C4-2B (cell line): ENCODE data around the gene TMEM126B.

Source experiments
- H3K27ac ChIP-seq: fragments of 450-650 bp; 2 replicates; pipeline ENCODE4 v1.5.1; 2017
- ZFX ChIP-seq: fragments of 450-650 bp; IDR thresholded peaks from 2 replicates; pipeline ENCODE4 v1.6.1; 2017
- TF ChIP-seq, protein P1 (sequence below): fragments of 450-650 bp; conservative IDR thresholded peaks from 2 replicates; pipeline ENCODE4 v1.5.1; 2017; ENCODE audit warnings: mild to moderate bottlenecking

TMEM126B gene

DNA sequence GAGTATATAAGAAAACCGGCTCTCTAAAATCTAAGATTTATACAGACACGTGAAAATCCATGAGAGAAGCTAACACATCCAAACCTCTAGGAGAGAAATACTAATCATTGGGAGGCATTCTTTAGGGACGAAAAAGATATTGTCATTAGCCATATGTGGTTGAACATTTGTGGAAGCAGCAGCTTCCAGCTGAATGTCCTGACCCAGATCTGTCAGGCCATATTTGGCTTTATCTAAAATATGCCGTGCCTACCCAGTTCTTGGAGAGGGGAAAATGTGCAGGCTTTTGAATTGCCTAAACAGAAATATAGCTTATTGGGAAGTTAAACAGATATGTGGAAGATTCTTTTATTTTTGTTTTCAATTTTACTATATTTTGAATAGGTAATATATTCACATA lies 51.2 kb downstream of the TMEM126B start:
- no peak overlapping the region for H3K27ac ChIP-seq
- TF ChIP-seq, protein P1, sequence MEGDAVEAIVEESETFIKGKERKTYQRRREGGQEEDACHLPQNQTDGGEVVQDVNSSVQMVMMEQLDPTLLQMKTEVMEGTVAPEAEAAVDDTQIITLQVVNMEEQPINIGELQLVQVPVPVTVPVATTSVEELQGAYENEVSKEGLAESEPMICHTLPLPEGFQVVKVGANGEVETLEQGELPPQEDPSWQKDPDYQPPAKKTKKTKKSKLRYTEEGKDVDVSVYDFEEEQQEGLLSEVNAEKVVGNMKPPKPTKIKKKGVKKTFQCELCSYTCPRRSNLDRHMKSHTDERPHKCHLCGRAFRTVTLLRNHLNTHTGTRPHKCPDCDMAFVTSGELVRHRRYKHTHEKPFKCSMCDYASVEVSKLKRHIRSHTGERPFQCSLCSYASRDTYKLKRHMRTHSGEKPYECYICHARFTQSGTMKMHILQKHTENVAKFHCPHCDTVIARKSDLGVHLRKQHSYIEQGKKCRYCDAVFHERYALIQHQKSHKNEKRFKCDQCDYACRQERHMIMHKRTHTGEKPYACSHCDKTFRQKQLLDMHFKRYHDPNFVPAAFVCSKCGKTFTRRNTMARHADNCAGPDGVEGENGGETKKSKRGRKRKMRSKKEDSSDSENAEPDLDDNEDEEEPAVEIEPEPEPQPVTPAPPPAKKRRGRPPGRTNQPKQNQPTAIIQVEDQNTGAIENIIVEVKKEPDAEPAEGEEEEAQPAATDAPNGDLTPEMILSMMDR = no peak
- no peak for TF ChIP-seq ZFX

DNA sequence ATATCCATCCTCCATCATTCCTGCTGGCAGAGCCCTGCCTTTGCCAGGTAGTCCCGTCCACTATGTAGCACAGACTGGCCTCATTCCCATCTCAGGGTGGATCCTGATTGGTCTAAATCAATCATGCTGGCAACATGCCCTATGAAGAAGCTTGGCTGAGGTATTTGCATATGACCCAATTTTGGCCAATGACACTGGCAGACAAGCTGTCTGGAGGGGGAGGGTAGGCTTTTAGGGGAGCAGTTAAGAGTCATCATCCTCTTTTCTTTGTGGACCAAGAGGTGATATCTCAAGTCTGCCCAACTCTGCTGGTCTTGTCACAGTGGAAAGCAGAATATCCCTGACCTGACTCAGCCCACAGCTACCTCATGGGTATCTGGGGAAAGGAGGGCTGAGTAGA lies 52.5 kb downstream of the TMEM126B start:
- TF ChIP-seq, protein P1 = no peak
- no peak for TF ChIP-seq ZFX

DNA sequence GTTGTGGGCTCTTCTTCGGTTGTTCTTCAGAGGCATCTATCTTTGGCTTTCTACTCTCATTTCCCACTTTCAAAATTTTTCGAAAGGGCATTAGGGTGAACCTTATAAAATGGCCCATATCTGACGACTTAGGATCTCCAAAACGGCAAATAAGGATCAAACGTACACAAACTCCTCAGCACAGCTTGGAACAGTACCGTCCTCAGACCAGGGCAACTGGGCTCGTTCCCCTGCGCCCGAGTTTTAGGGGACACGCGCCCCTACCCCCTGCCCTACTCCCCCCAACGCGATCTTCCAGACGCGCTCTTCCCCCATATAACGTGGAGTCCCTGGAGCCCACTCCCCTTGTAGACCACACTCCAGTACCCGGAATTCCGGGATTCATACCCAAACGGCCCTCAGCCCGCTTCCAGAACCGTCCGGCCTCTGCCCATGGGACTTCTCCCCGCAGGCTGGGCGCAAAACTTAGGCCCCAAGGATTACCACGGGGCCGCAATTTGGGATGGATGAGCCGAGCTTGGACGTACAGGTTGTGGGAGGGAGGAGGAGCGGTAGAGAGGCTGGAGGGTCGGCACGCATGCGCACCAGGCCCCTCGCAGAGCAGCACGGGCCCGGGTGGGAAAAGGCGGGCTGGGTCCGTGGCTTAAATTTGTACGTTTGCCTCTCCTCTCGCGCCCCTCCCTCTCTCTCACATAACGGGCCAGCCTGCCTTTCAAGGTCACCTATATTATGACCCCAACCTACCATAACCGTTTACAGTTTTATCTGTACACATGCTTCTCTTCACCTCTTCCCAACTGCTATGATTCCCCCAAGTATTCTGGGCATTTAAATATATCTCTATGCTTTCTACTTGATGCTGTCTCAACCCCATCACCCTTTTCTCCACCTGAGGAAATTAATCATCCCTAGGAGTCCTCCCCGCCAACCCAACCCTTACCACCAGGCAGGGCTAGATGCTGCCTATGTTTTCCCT lies 54.2 kb downstream of the TMEM126B start:
- TF ChIP-seq, protein P1 = no peak
- no peak for TF ChIP-seq ZFX
- H3K27ac ChIP-seq = no peak overlapping the region

More for the DNA sequence above, 52.5 kb downstream of the TMEM126B start:
- H3K27ac ChIP-seq = no peak overlapping the region

DNA sequence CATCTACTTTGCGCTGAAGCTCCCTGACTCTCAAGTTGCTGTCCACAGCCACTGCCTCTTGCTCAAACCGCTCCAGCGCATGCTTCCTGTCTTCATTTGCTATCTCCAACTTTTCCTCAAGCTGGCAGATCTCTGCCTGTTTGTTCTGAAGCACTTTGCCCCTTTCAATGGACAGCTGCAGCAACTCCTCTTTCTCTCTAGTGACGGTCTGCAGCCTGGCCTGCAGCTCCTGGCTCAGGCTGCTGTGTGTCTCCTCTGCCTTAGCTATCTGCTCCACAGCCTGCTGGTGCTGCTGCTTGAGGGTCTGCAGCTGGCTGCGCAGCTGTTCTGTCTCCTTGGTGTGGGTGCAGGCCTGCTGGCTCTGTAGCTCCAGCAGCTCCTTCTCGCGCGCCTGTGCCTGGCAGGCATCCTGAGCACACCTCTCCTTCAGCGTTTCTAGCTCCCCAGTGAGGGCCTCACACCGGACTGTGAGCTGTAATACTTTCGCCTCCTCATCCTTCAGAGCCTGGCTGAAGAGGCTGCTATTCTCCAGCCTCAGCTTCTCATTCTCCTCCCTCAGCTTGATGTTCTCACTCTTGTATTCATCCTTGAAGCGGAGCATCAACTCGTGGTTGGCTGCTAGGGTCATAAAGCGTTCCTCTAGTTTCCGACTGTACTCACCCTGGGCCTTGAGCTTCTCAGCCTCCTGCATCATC lies 56.9 kb downstream of the TMEM126B start:
- TF ChIP-seq, protein P1 = no peak
- no peak for TF ChIP-seq ZFX
- no peak overlapping the region for H3K27ac ChIP-seq

DNA sequence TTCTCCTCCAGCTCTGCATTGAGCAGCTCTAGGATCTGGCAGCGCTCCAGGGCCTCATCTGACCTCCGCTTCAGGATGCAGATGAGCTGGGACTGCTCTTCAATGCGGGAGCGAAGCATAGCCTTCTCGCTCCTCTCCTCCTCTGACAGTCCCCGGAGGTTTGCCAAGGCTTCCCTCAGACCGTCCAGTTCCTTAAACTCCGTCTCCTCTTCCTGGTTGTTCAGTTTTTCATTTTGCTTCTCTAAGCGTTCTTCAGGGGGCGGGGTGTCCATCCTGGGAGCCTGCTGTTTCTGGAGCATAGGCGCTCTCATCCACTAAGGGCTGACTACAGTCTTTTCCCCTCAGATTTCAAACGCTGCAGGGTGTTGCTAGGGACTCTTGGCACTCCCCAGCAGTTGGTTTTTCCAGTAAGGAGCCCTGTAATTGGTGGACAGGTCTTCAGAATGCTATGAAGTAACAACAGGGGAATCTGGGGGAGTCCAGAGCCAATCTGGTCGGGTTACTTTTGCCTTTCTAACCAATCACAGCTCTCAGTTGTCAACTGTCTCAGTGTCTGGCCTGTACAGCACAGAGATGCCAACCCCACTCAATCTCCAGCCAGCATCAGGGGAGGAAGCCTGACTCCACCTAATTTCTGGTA lies 57.5 kb downstream of the TMEM126B start, which contains the start of gene CCDC89:
Gene CCDC89, minus strand, starts transcription at position 376 of the 640 bp plus-strand sequence. Its CDS starts 65 bp downstream, at position 311.
- TF ChIP-seq ZFX = no peak
- no peak within 1 kb of the TSS for H3K27ac ChIP-seq
